ENCODE data around the gene JMJD8. TPM values are rescaled to one million over a fixed set of nuclear protein-coding genes. Genes with fewer than 3 reads are reported as not detected.

JMJD8 gene
- total and polyA plus RNA-seq, 9 of the 15 experiments (the other 6 are each of a cell fraction or from before 2014, with no cell fraction given): 1.2 to 50.6 (median 29.3) TPM

GRCh38 chr16:709566-710499, 25.7 kb upstream of the JMJD8 start (continued):
- TF ChIP-seq SMAD4 (CRISPR knock-in tag; conservative IDR thresholded peaks at IDR 0.05) (no peak), ZBTB40 (IDR thresholded peaks at IDR 0.05) (peak; percentile 83), ZBTB40 (CRISPR knock-in tag; IDR thresholded peaks at IDR 0.05) (peak; percentile 28; the same call in 1 of the 2 replicates), NONO (IDR thresholded peaks at IDR 0.05; ENCODE audit: low read depth in 2 of 2, low read length in 1 of 2) (no peak), RAD51 (IDR thresholded peaks at IDR 0.05; ENCODE audit: borderline replicate concordance, low read depth) (no peak), TCF15 (CRISPR knock-in tag; IDR thresholded peaks at IDR 0.05) (no peak), HDAC2 (IDR thresholded peaks at IDR 0.05) (peak; percentile 52; the same call in 1 of the 2 replicates), ZBTB1 (CRISPR knock-in tag; IDR thresholded peaks at IDR 0.05; ENCODE audit: borderline replicate concordance, low read depth) (no peak), SNRNP70 (optimal IDR thresholded peaks at IDR 0.05; ENCODE audit: low read depth, low read length) (no peak), HDGF (IDR thresholded peaks at IDR 0.05) (no peak), NFE2 (IDR thresholded peaks at IDR 0.05; ENCODE audit: low read depth) (peak; percentile 87), HDAC8 (tag; IDR thresholded peaks at IDR 0.05) (no peak), BRCA1 (IDR thresholded peaks at IDR 0.05) (no peak), BRCA1 (CRISPR knock-in tag; IDR thresholded peaks at IDR 0.05) (no peak), HDAC1 (IDR thresholded peaks at IDR 0.05) (0 out of 4 replicates have a peak, but pooled peaks of 1 of the 2 experiments have one; percentile 30), TCF7L2 (IDR thresholded peaks at IDR 0.05; ENCODE audit: low read depth, low read length) (no peak), RUNX1 (IDR thresholded peaks at IDR 0.05; ENCODE audit: low read depth) (no peak), TBP (optimal IDR thresholded peaks at IDR 0.05; ENCODE audit: low read depth, low read length) (no peak), ARID1B (IDR thresholded peaks at IDR 0.05) (no peak), PTBP1 (IDR thresholded peaks at IDR 0.05; ENCODE audit: low read depth, low read length) (no peak), CXXC5 (CRISPR knock-in tag; IDR thresholded peaks at IDR 0.05) (peak; percentile 71)

Measured in K562 (cell line).